Panc1 (cell line): ENCODE results near the gene NOP56. TPM values are rescaled to one million over a fixed set of nuclear protein-coding genes. Genes with fewer than 3 reads are reported as not detected.
A peak's percentile ranks its signal among the peaks of the same experiment; 100 is the strongest.

Experiments used
- ATAC-seq: fragments of 200-7000 bp; cut with Tn5 transposase; 2 replicates; pipeline ENCODE4 v1.9.1; 2020; ENCODE audit warnings: mild to moderate bottlenecking, moderate library complexity
- BruUV-seq: library from RNA; stranded (reverse); fragments of 400-500 nt; replicated peaks from 2 replicates; lab custom pipeline; 2021; lab: Mats Ljungman, UMichigan
- CTCF ChIA-PET: fragments of 300-600 bp; sonication (Branson Sonifier 250); formaldehyde crosslinking; loops from one replicate; lab custom pipeline; 2022; ENCODE audit warnings: antibody characterized with exemption; lab: Charles Lee
- POLR2A ChIA-PET: fragments of 300-600 bp; sonication (Branson Sonifier 250); formaldehyde crosslinking; loops from one replicate; lab custom pipeline; 2022; ENCODE audit warnings: antibody characterized with exemption; lab: Charles Lee
- DNase-seq: peaks from one replicate; pipeline ENCODE4 v3.0.0-alpha.2; 2010; ENCODE audit warnings: low read depth, low spot score
- H3K27ac ChIP-seq: 2 replicates; pipeline ENCODE4 v1.5.1; 2011; ENCODE audit warnings: mild to moderate bottlenecking, low read length, inconsistent platforms
- H3K27me3 ChIP-seq: fragments of 200-500 bp; sonication (Bioruptor generic); 2 replicates; pipeline ENCODE4 v1.6.0; 2014; ENCODE audit warnings: low read length, inconsistent platforms; ENCODE audit not compliant: control insufficient read depth, insufficient read depth
- H3K36me3 ChIP-seq: fragments of 200-500 bp; sonication (Bioruptor generic); 2 replicates; pipeline ENCODE4 v1.5.1; 2014; ENCODE audit warnings: inconsistent platforms, mild to moderate bottlenecking, low read length, moderate library complexity; ENCODE audit not compliant: control insufficient read depth, insufficient read depth
- H3K4me1 ChIP-seq: 2 replicates; pipeline ENCODE4 v1.5.1; 2011; ENCODE audit warnings: inconsistent platforms, mild to moderate bottlenecking, low read length, moderate library complexity; ENCODE audit not compliant: control insufficient read depth, insufficient read depth
- H3K4me3 ChIP-seq, 2 experiments: 2 replicates each; pipeline ENCODE4 v1.5.1; 2011 to 2012; ENCODE audit warnings: low read depth in 2 of 2, low read length in 2 of 2, mild to moderate bottlenecking in 2 of 2, inconsistent platforms in 1 of 2, moderate library complexity in 1 of 2
- H3K9me3 ChIP-seq: fragments of 200-500 bp; sonication (Bioruptor generic); 2 replicates; pipeline ENCODE4 v1.5.1; 2014; ENCODE audit warnings: low read depth, mild to moderate bottlenecking, inconsistent platforms, low read length, moderate library complexity; ENCODE audit not compliant: control insufficient read depth, insufficient read depth
- CTCF ChIP-seq: fragments of 450-650 bp; IDR thresholded peaks from 2 replicates; pipeline ENCODE4 v1.5.1; 2017; ENCODE audit warnings: mild to moderate bottlenecking
- POLR2AphosphoS5 ChIP-seq: IDR thresholded peaks from 2 replicates; pipeline ENCODE4 v1.6.1; 2012; ENCODE audit warnings: mild to moderate bottlenecking, low read depth, low read length, moderate library complexity
- SIN3A ChIP-seq: IDR thresholded peaks from 2 replicates; pipeline ENCODE4 v1.6.1; 2012; ENCODE audit warnings: low read depth, mild to moderate bottlenecking, low read length, moderate library complexity, borderline replicate concordance; ENCODE audit not compliant: insufficient read depth
- TCF7L2 ChIP-seq: IDR thresholded peaks from 2 replicates; pipeline ENCODE4 v1.6.1; 2011; ENCODE audit warnings: mild to moderate bottlenecking, low read depth, low read length, inconsistent platforms
- in situ Hi-C: cut with HindIII; loops from 2 replicates; pipeline ENCODE4 v1.10.0; 2016; ENCODE audit warnings: low sequenced_read_pairs, low pct_unique_long_range_greater_than_20kb
- intact Hi-C: fragments of 100-400 bp; cut with micrococcal nuclease; formaldehyde crosslinking; loops from one replicate; pipeline ENCODE4 v1.10.0; 2022; ENCODE audit not compliant: unreplicated experiment
- total RNA-seq: library from RNA; stranded (reverse); gene quantifications from one replicate; pipeline ENCODE4 v1.2.1, GENCODE V29; 2021; ENCODE audit not compliant: unreplicated experiment

NOP56 gene
- total RNA-seq, 1 experiment from 2014 or later, result 354 TPM

GRCh38 chr20:2654831-2655230 is 2.4 kb downstream of the NOP56 start:
- H3K27me3 ChIP-seq, result no peaks in the 10 kb centered on the region
- DNase-seq (no peak), ATAC-seq (no peak)
- H3K9me3 ChIP-seq, result no peaks in the 10 kb centered on the region
- peaks cover 16% of the 10 kb centered on the region for H3K4me1 ChIP-seq
- in situ Hi-C loops (no loop called here), intact Hi-C loops (no loop called here)
- H3K4me3 ChIP-seq, result peak overlapping the region; percentile 80 to 99
- CTCF ChIA-PET, result no interaction called here
- POLR2A ChIA-PET, result no interaction called here
- peak overlapping the region; percentile 14; the same call in 1 of the 2 replicates for H3K27ac ChIP-seq
- H3K36me3 ChIP-seq, result peaks cover 38% of the 10 kb centered on the region
- TF ChIP-seq CTCF (no peak), SIN3A (no peak), TCF7L2 (no peak), POLR2AphosphoS5 (no peak)
- BruUV-seq, result no TSS peak

- intact Hi-C loops, result no loop called here
- BruUV-seq, result no TSS peak
- H3K4me3 ChIP-seq, result no peak overlapping the region
- in situ Hi-C loops, result no loop called here
- ATAC-seq, result no peak
- ChIA-PET POLR2A (no interaction called here), CTCF (no interaction called here)
- H3K36me3 ChIP-seq, result peaks cover 38% of the 10 kb centered on the region
- H3K4me1 ChIP-seq, result peaks cover 16% of the 10 kb centered on the region
- DNase-seq, result no peak
- H3K9me3 ChIP-seq, result no peaks in the 10 kb centered on the region
- peak overlapping the region; percentile 13; the same call in 1 of the 2 replicates for H3K27ac ChIP-seq
- TF ChIP-seq TCF7L2 (no peak), POLR2AphosphoS5 (peak; percentile 33; the same call in 1 of the 2 replicates)
- H3K27me3 ChIP-seq, result no peaks in the 10 kb centered on the region
Measured at GRCh38 chr20:2655331-2656116, 3.1 kb downstream of the NOP56 start.

GRCh38 chr20:2656471-2657117 is 4.2 kb downstream of the NOP56 start:
- intact Hi-C loops (no loop called here), in situ Hi-C loops (no loop called here)
- ChIA-PET POLR2A (no interaction called here), CTCF (no interaction called here)
- peaks cover 16% of the 10 kb centered on the region for H3K4me1 ChIP-seq
- H3K27ac ChIP-seq, result no peak overlapping the region; the same call in 1 of the 2 replicates
- no TSS peak for BruUV-seq
- no peak for DNase-seq
- no peak for ATAC-seq
- peaks cover 42% of the 10 kb centered on the region for H3K36me3 ChIP-seq
- no peak overlapping the region for H3K4me3 ChIP-seq
- TF ChIP-seq CTCF, result no peak
- no peak for TF ChIP-seq TCF7L2
- no peak for TF ChIP-seq SIN3A
- H3K27me3 ChIP-seq, result no peaks in the 10 kb centered on the region
- H3K9me3 ChIP-seq, result no peaks in the 10 kb centered on the region
